HepG2 (cell line): ENCODE measurements around the gene CHODL.

ENCODE experiments used
- AKAP8 ChIP-seq: sonication (generic); formaldehyde crosslinking; IDR thresholded peaks from 2 replicates; pipeline ENCODE4 v1.5.1; 2020; ENCODE audit warnings: mild to moderate bottlenecking, missing genetic modification reagents
- EZH2 ChIP-seq: conservative IDR thresholded peaks from 2 replicates; pipeline ENCODE4 v1.6.1; 2012; ENCODE audit warnings: mild to moderate bottlenecking, low read depth, low read length, moderate library complexity
- FOXP1 ChIP-seq, 2 experiments: fragments of 450-650 bp in 1 of 2; IDR thresholded peaks; 2 replicates each; pipeline ENCODE4 v1.6.1; 2017 to 2018; ENCODE audit warnings: antibody characterized with exemption in 1 of 2
- NCOA2 ChIP-seq: sonication (generic); formaldehyde crosslinking; IDR thresholded peaks from 2 replicates; pipeline ENCODE4 v1.8.0; 2022; ENCODE audit warnings: inconsistent platforms
- REST ChIP-seq, 2 experiments: IDR thresholded peaks; 2 replicates each; pipeline ENCODE4 v1.6.1; 2011 to 2012; ENCODE audit warnings: low read length in 2 of 2, borderline replicate concordance in 1 of 2, low read depth in 1 of 2, mild to moderate bottlenecking in 1 of 2, moderate library complexity in 1 of 2
- SMC3 ChIP-seq: IDR thresholded peaks from 2 replicates; pipeline ENCODE4 v1.6.1; 2011; ENCODE audit warnings: low read length, improper control_type of control experiment
- ZNF562 ChIP-seq: sonication (generic); formaldehyde crosslinking; IDR thresholded peaks from 2 replicates; pipeline ENCODE4 v1.8.0; 2022; ENCODE audit warnings: missing genetic modification reagents, borderline replicate concordance
- ZNF766 ChIP-seq: sonication (generic); formaldehyde crosslinking; IDR thresholded peaks from 2 replicates; pipeline ENCODE4 v1.5.0; 2020; ENCODE audit warnings: missing genetic modification reagents, borderline replicate concordance

GRCh38 chr21:18204931-18205330 is 39.7 kb upstream of the CHODL start:
- TF ChIP-seq ZNF562 (CRISPR knock-in tag) = no peak
- no peak for TF ChIP-seq REST (IDR thresholded peaks at IDR 0.05; ENCODE audit: borderline replicate concordance in 1 of 2, low read depth in 1 of 2, low read length in 2 of 2)
- no peak for TF ChIP-seq EZH2
- TF ChIP-seq AKAP8 (CRISPR knock-in tag) = no peak
- no peak for TF ChIP-seq NCOA2 (CRISPR knock-in tag)
- no peak for TF ChIP-seq ZNF766 (CRISPR knock-in tag)
- TF ChIP-seq FOXP1 (IDR thresholded peaks at IDR 0.05) = no peak
- no peak for TF ChIP-seq FOXP1 (CRISPR knock-in tag; IDR thresholded peaks at IDR 0.05)
- no peak for TF ChIP-seq SMC3
